WTC11 (cell line): ENCODE data around the gene ASIC5. TPM values are rescaled to one million over a fixed set of nuclear protein-coding genes. Genes with fewer than 3 reads are reported as not detected.

Experiments used
- ATAC-seq: fragments of 200-7000 bp; cut with Tn5 transposase; 2 replicates; pipeline ENCODE4 v1.10.0; 2021; ENCODE audit warnings: mild to moderate bottlenecking, moderate library complexity
- CTCF ChIA-PET: fragments of 300-600 bp; sonication (Branson Sonifier 250); formaldehyde crosslinking; loops from one replicate; lab custom pipeline; 2021; ENCODE audit warnings: antibody characterized with exemption; lab: Charles Lee
- POLR2A ChIA-PET: fragments of 350-600 bp; sonication (Branson Sonifier 250); formaldehyde crosslinking; loops from one replicate; lab custom pipeline; 2021; ENCODE audit warnings: antibody characterized with exemption; lab: Charles Lee
- DNase-seq: peaks from one replicate; pipeline ENCODE4 v3.0.0; 2021; ENCODE audit warnings: low spot score
- H3K27ac Mint-ChIP-seq: 2 replicates; pipeline ENCODE4 v1.8.0; 2021; ENCODE audit warnings: mixed read lengths
- H3K27me3 Mint-ChIP-seq: 2 replicates; pipeline ENCODE4 v1.8.0; 2021; ENCODE audit warnings: low read depth, mild to moderate bottlenecking, moderate library complexity, mixed read lengths
- H3K36me3 Mint-ChIP-seq: 2 replicates; pipeline ENCODE4 v1.8.0; 2021; ENCODE audit warnings: mixed read lengths
- H3K4me1 Mint-ChIP-seq: 2 replicates; pipeline ENCODE4 v1.8.0; 2022; ENCODE audit warnings: mixed read lengths
- H3K4me3 Mint-ChIP-seq: 2 replicates; pipeline ENCODE4 v1.8.0; 2021; ENCODE audit warnings: mild to moderate bottlenecking, moderate library complexity, mixed read lengths
- H3K9me3 Mint-ChIP-seq: 2 replicates; pipeline ENCODE4 v1.8.0; 2021; ENCODE audit warnings: mixed read lengths
- ATF1 ChIP-seq: sonication (generic); formaldehyde crosslinking; IDR thresholded peaks from 2 replicates; pipeline ENCODE4 v1.8.1; 2023; ENCODE audit warnings: mild to moderate bottlenecking, moderate library complexity, missing genetic modification reagents
- CBFB ChIP-seq: sonication (generic); formaldehyde crosslinking; IDR thresholded peaks from 2 replicates; pipeline ENCODE4 v1.8.1; 2022; ENCODE audit warnings: mild to moderate bottlenecking, low read depth, missing genetic modification reagents
- CDX4 ChIP-seq: fragments of 250-450 bp; sonication (Bioruptor Pico); IDR thresholded peaks from 2 replicates; pipeline ENCODE4 v1.9.0; 2021; ENCODE audit warnings: moderate library complexity, mild to moderate bottlenecking, inconsistent platforms, borderline replicate concordance
- CREM ChIP-seq: sonication (generic); formaldehyde crosslinking; IDR thresholded peaks from 2 replicates; pipeline ENCODE4 v1.8.1; 2022; ENCODE audit warnings: mild to moderate bottlenecking, missing genetic modification reagents, moderate library complexity
- E2F4 ChIP-seq: sonication (generic); formaldehyde crosslinking; IDR thresholded peaks from 2 replicates; pipeline ENCODE4 v1.8.1; 2022; ENCODE audit warnings: low read depth, mild to moderate bottlenecking, moderate library complexity, missing genetic modification reagents, borderline replicate concordance
- ELF4 ChIP-seq: sonication (generic); formaldehyde crosslinking; IDR thresholded peaks from 2 replicates; pipeline ENCODE4 v1.8.1; 2022; ENCODE audit warnings: low read depth, mild to moderate bottlenecking, moderate library complexity, missing genetic modification reagents
- ESRRA ChIP-seq: sonication (generic); formaldehyde crosslinking; IDR thresholded peaks from 2 replicates; pipeline ENCODE4 v1.8.1; 2022; ENCODE audit warnings: mild to moderate bottlenecking, missing genetic modification reagents, borderline replicate concordance
- FOXJ3 ChIP-seq: sonication (generic); formaldehyde crosslinking; IDR thresholded peaks from 2 replicates; pipeline ENCODE4 v1.9.0; 2021; ENCODE audit warnings: missing genetic modification reagents, mild to moderate bottlenecking, borderline replicate concordance
- GRHL2 ChIP-seq: fragments of 250-450 bp; sonication (Bioruptor Pico); IDR thresholded peaks from 2 replicates; pipeline ENCODE4 v1.8.0; 2022; ENCODE audit warnings: mild to moderate bottlenecking, moderate library complexity; ENCODE audit not compliant: insufficient replicate concordance, severe bottlenecking
- HMGA2 ChIP-seq: fragments of 250-450 bp; sonication (Bioruptor Pico); IDR thresholded peaks from 2 replicates; pipeline ENCODE4 v1.4.0; 2021; ENCODE audit warnings: mild to moderate bottlenecking, moderate library complexity
- JUN ChIP-seq: sonication (generic); formaldehyde crosslinking; IDR thresholded peaks from 2 replicates; pipeline ENCODE4 v1.8.0; 2023; ENCODE audit warnings: mild to moderate bottlenecking, missing genetic modification reagents
- MYBL2 ChIP-seq: sonication (generic); formaldehyde crosslinking; IDR thresholded peaks from 2 replicates; pipeline ENCODE4 v1.8.1; 2023; ENCODE audit warnings: mild to moderate bottlenecking, moderate library complexity, missing genetic modification reagents
- NR3C1 ChIP-seq: sonication (generic); formaldehyde crosslinking; conservative IDR thresholded peaks from 2 replicates; pipeline ENCODE4 v1.8.1; 2023; ENCODE audit warnings: low read depth, mild to moderate bottlenecking, missing genetic modification reagents
- RORB ChIP-seq: fragments of 250-450 bp; sonication (Bioruptor Pico); IDR thresholded peaks from 2 replicates; pipeline ENCODE4 v1.9.0; 2021; ENCODE audit warnings: mild to moderate bottlenecking
- SP1 ChIP-seq: sonication (generic); formaldehyde crosslinking; conservative IDR thresholded peaks from 2 replicates; pipeline ENCODE4 v1.8.1; 2022; ENCODE audit warnings: missing genetic modification reagents
- TCF7 ChIP-seq: sonication (generic); formaldehyde crosslinking; IDR thresholded peaks from 2 replicates; pipeline ENCODE4 v1.8.0; 2022; ENCODE audit warnings: mild to moderate bottlenecking, low read depth, missing genetic modification reagents, moderate library complexity
- USF1 ChIP-seq: sonication (generic); formaldehyde crosslinking; IDR thresholded peaks from 2 replicates; pipeline ENCODE4 v1.8.0; 2022; ENCODE audit warnings: mild to moderate bottlenecking, missing genetic modification reagents
- ZMAT4 ChIP-seq: fragments of 250-450 bp; sonication (Bioruptor Pico); IDR thresholded peaks from 2 replicates; pipeline ENCODE4 v1.9.0; 2021; ENCODE audit warnings: mild to moderate bottlenecking
- ZNF138 ChIP-seq: sonication (generic); formaldehyde crosslinking; conservative IDR thresholded peaks from 2 replicates; pipeline ENCODE4 v1.8.1; 2022; ENCODE audit warnings: mild to moderate bottlenecking, moderate library complexity, missing genetic modification reagents
- ZNF281 ChIP-seq: sonication (generic); formaldehyde crosslinking; IDR thresholded peaks from 2 replicates; pipeline ENCODE4 v1.8.0; 2023; ENCODE audit warnings: mild to moderate bottlenecking, missing genetic modification reagents
- ZNF416 ChIP-seq: fragments of 250-450 bp; sonication (Bioruptor Pico); IDR thresholded peaks from 2 replicates; pipeline ENCODE4 v1.9.0; 2021; ENCODE audit warnings: mild to moderate bottlenecking, inconsistent platforms
- ZNF423 ChIP-seq: fragments of 250-450 bp; sonication (Bioruptor Pico); IDR thresholded peaks from 2 replicates; pipeline ENCODE4 v2.1.2; 2022; ENCODE audit warnings: mild to moderate bottlenecking, moderate library complexity
- total RNA-seq: library from RNA; stranded (reverse); gene quantifications from 3 replicates; pipeline ENCODE4 v1.2.3, GENCODE V29; 2021
- TF ChIP-seq, protein P1 (sequence below): sonication (generic); formaldehyde crosslinking; IDR thresholded peaks from 2 replicates; pipeline ENCODE4 v1.8.1; 2022; ENCODE audit warnings: missing genetic modification reagents, borderline replicate concordance

ASIC5 gene
- total RNA-seq, 1 experiment from 2014 or later, result not detected

DNA sequence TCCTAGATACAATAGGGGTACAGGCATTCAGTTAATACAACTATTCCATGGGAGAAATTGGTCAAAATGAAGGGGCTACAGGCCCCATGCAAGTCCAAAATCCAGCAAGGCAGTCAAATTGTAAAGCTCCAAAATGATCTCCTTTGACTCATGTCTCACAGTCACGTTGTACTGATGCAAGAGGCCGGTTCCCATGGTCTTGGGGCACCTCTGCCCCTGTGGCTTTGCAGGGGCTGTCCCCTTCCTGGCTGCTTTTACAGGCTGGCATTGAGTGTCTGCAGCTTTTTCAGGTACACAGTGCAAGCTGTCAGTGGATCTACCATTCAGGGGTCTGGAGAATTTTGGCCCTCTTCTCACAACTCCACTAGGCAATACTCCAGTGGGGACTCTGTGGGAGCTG lies 12.5 kb upstream of the ASIC5 start:
- Mint-ChIP-seq H3K27ac (no peak overlapping the region), H3K36me3 (peaks cover 62% of the 10 kb centered on the region), H3K27me3 (no peaks in the 10 kb centered on the region; the same call in 1 of the 2 replicates), H3K4me1 (peaks cover 10% of the 10 kb centered on the region), H3K4me3 (no peak overlapping the region), H3K9me3 (peaks cover 72% of the 10 kb centered on the region)
- ATAC-seq (no peak), DNase-seq (no peak)
- TF ChIP-seq SP1 (CRISPR knock-in tag) (no peak), CBFB (no peak), ZNF416 (CRISPR knock-in tag) (no peak), CREM (CRISPR knock-in tag) (no peak), JUN (no peak), RORB (no peak), NR3C1 (CRISPR knock-in tag) (no peak), ZNF423 (CRISPR knock-in tag) (no peak), USF1 (CRISPR knock-in tag) (no peak), ELF4 (CRISPR knock-in tag) (no peak), ATF1 (CRISPR knock-in tag) (no peak)
- TF ChIP-seq, protein P1, sequence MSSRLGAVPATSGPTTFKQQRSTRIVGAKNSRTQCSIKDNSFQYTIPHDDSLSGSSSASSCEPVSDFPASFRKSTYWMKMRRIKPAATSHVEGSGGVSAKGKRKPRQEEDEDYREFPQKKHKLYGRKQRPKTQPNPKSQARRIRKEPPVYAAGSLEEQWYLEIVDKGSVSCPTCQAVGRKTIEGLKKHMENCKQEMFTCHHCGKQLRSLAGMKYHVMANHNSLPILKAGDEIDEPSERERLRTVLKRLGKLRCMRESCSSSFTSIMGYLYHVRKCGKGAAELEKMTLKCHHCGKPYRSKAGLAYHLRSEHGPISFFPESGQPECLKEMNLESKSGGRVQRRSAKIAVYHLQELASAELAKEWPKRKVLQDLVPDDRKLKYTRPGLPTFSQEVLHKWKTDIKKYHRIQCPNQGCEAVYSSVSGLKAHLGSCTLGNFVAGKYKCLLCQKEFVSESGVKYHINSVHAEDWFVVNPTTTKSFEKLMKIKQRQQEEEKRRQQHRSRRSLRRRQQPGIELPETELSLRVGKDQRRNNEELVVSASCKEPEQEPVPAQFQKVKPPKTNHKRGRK (CRISPR knock-in tag), result no peak
- ChIA-PET CTCF (no interaction called here), POLR2A (no interaction called here)

DNA sequence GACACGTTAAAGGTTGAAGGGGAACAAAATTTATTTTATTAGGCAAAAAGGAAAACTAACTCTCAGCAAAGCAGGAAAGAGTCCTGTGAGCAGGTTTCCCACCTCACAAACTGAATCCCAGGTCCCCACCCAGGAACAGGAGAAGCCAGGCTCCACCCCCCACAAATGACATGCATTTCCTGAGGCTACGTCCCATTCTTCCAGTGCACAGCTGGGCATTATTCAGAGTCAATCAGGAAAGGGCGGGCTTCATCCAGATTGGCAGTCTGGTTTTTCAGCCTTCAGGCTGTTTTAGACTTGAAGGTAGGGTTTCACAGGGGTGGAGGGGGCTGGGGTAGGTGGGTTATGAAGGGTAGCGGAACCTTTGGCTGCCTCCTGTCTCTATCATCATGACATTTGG lies 11.9 kb upstream of the ASIC5 start:
- Mint-ChIP-seq H3K4me3 (no peak overlapping the region), H3K27ac (no peak overlapping the region), H3K36me3 (peaks cover 60% of the 10 kb centered on the region), H3K9me3 (peaks cover 70% of the 10 kb centered on the region), H3K4me1 (peaks cover 10% of the 10 kb centered on the region), H3K27me3 (no peaks in the 10 kb centered on the region; the same call in 1 of the 2 replicates)
- peak; percentile 65 for ATAC-seq
- peak; percentile 19 for DNase-seq
- no peak for TF ChIP-seq ZMAT4 (CRISPR knock-in tag)
- no peak for TF ChIP-seq ESRRA (CRISPR knock-in tag)
- no peak for TF ChIP-seq GRHL2 (CRISPR knock-in tag)
- TF ChIP-seq ZNF138 (CRISPR knock-in tag), result no peak
- TF ChIP-seq HMGA2 (CRISPR knock-in tag), result no peak
- TF ChIP-seq TCF7 (CRISPR knock-in tag), result no peak
- no peak for TF ChIP-seq ZNF281 (CRISPR knock-in tag)
- TF ChIP-seq CDX4, result no peak
- no peak for TF ChIP-seq E2F4
- TF ChIP-seq MYBL2 (CRISPR knock-in tag), result no peak
- TF ChIP-seq FOXJ3 (CRISPR knock-in tag), result no peak
- ChIA-PET POLR2A (no interaction called here), CTCF (no interaction called here)
